Osteoblast (primary cell): ENCODE data around the gene NEU1. TPM values are rescaled to one million over a fixed set of nuclear protein-coding genes. Genes with fewer than 3 reads are reported as not detected.

Source experiments
- DNase-seq: peaks from one replicate; pipeline ENCODE4 v3.0.0; 2011; ENCODE audit warnings: low spot score, mixed read lengths; ENCODE audit not compliant: insufficient read length; ENCODE audit errors: missing footprints
- H2AFZ ChIP-seq: 2 replicates; pipeline ENCODE4 v1.6.0; 2011; ENCODE audit warnings: mild to moderate bottlenecking, low read length
- H3K27ac ChIP-seq: 2 replicates; pipeline ENCODE4 v1.5.1; 2011; ENCODE audit warnings: mild to moderate bottlenecking, low read depth, low read length, moderate library complexity
- H3K27me3 ChIP-seq: 2 replicates; pipeline ENCODE4 v1.6.0; 2012; ENCODE audit warnings: mild to moderate bottlenecking, control low read depth, inconsistent platforms, low read length, moderate library complexity; ENCODE audit not compliant: insufficient read depth
- H3K36me3 ChIP-seq: 2 replicates; pipeline ENCODE4 v1.5.1; 2011; ENCODE audit warnings: mild to moderate bottlenecking, low read length, control low read depth, moderate library complexity; ENCODE audit not compliant: insufficient read depth
- H3K4me1 ChIP-seq: 2 replicates; pipeline ENCODE4 v1.5.1; 2011; ENCODE audit warnings: mild to moderate bottlenecking, low read length, control low read depth, moderate library complexity; ENCODE audit not compliant: insufficient read depth
- H3K4me2 ChIP-seq: 2 replicates; pipeline ENCODE4 v1.6.0; 2011; ENCODE audit warnings: mild to moderate bottlenecking, low read length; ENCODE audit not compliant: insufficient read depth
- H3K4me3 ChIP-seq: fragments of 200-600 bp; sonication (generic); 3 replicates; pipeline ENCODE4 v1.5.1; 2012; ENCODE audit warnings: mild to moderate bottlenecking, low read length, inconsistent platforms; ENCODE audit not compliant: insufficient read depth
- H3K79me2 ChIP-seq: 2 replicates; pipeline ENCODE4 v1.6.0; 2012; ENCODE audit warnings: mild to moderate bottlenecking, low read length, control low read depth, inconsistent platforms; ENCODE audit not compliant: insufficient read depth
- H3K9me3 ChIP-seq: 2 replicates; pipeline ENCODE4 v1.5.1; 2011; ENCODE audit warnings: low read depth, low read length, control low read depth
- H4K20me1 ChIP-seq: 2 replicates; pipeline ENCODE4 v1.6.0; 2012; ENCODE audit warnings: mild to moderate bottlenecking, low read length, control low read depth; ENCODE audit not compliant: insufficient read depth
- CTCF ChIP-seq: IDR thresholded peaks from 2 replicates; pipeline ENCODE4 v1.5.1; 2011; ENCODE audit warnings: mild to moderate bottlenecking, low read depth, low read length, moderate library complexity; ENCODE audit errors: extremely low read depth
- total RNA-seq: library from RNA; depleted of rRNA; stranded (reverse); fragments of >200 nt; gene quantifications from 2 replicates; pipeline ENCODE4 v1.2.3, GENCODE V29; 2012

NEU1 gene
- total RNA-seq, 1 donor, result 117 TPM

GRCh38 chr6:31831350-31832215 is 31.0 kb downstream of the NEU1 start:
- TF ChIP-seq CTCF, result no peak
- Histone ChIP-seq H3K27ac (no peak overlapping the region), H3K4me3 (no peak overlapping the region), H3K4me2 (peak overlapping the region; percentile 98), H4K20me1 (peaks cover 19% of the 10 kb centered on the region), H2AFZ (no peak overlapping the region), H3K4me1 (peaks cover 23% of the 10 kb centered on the region), H3K27me3 (no peaks in the 10 kb centered on the region), H3K79me2 (peaks cover 48% of the 10 kb centered on the region), H3K9me3 (no peaks in the 10 kb centered on the region), H3K36me3 (peaks cover 7% of the 10 kb centered on the region)
- no peak for DNase-seq

- Histone ChIP-seq H3K4me3 (peak overlapping the region; percentile 80), H4K20me1 (peaks cover 12% of the 10 kb centered on the region), H3K4me2 (peak overlapping the region; percentile 98), H3K27me3 (no peaks in the 10 kb centered on the region), H3K79me2 (peaks cover 42% of the 10 kb centered on the region), H3K27ac (peak overlapping the region; percentile 58), H3K36me3 (peaks cover under 1% of the 10 kb centered on the region), H2AFZ (no peak overlapping the region), H3K9me3 (no peaks in the 10 kb centered on the region), H3K4me1 (peaks cover 20% of the 10 kb centered on the region)
- no peak for DNase-seq
- no peak for TF ChIP-seq CTCF
Observed at GRCh38 chr6:31830886-31831335, 31.7 kb downstream of the NEU1 start.

GRCh38 chr6:31829633-31830283 is 32.9 kb downstream of the NEU1 start:
- Histone ChIP-seq H3K36me3 (no peaks in the 10 kb centered on the region), H3K27ac (peak overlapping the region; percentile 48), H3K27me3 (no peaks in the 10 kb centered on the region), H2AFZ (peak overlapping the region; percentile 47), H3K9me3 (no peaks in the 10 kb centered on the region), H3K4me3 (peak overlapping the region; percentile 80), H3K4me2 (peak overlapping the region; percentile 98), H3K79me2 (peaks cover 30% of the 10 kb centered on the region), H3K4me1 (peaks cover 17% of the 10 kb centered on the region), H4K20me1 (peaks cover 7% of the 10 kb centered on the region)
- DNase-seq, result peak; percentile 88
- peak; percentile 44 for TF ChIP-seq CTCF
